ENCODE results near the gene CCDC142. TPM values are rescaled to one million over a fixed set of nuclear protein-coding genes. Genes with fewer than 3 reads are reported as not detected.
A peak's percentile ranks its signal among the peaks of the same experiment; 100 is the strongest.

The CCDC142 gene
- total RNA-seq, 1 donor from 2014 or later: 41.3 TPM

DNA sequence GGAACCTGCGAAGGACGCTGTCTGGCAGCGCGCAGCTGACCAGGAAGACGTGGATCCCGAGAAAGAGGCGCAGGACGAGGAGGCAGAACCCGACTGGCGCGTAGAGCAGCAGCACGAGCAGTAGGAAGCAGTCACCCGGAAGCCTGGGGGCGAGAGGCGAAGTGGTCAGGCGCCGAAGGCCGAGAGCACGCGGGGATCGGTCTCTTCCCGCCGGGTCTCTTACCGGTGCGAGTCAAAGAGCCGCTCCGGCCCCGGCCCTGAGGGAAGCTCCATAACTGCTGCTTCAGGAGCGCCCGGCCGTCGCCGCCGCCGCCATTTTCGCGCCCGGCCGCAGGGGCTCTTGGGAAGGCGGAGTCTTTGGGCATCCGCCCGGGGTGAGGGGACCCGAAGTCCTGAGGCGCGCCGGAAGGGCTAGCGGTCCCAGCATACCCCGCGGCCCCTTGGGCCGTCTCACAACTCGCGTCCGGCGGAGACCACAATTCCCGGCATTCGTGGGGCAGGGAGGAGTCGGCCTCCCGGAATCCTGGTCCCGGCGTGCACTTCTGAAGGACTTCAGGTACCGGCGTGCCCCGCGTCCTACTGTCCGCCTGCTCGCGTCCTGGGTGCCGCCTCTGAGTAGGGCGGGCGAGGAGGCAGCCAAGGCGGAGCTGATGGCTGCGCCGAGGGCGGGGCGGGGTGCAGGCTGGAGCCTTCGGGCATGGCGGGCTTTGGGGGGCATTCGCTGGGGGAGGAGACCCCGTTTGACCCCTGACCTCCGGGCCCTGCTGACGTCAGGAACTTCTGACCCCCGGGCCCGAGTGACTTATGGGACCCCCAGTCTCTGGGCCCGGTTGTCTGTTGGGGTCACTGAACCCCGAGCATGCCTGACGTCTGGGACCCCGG, 46.8 kb upstream of the CCDC142 start, which contains the start of the genes AUP1 and HTRA2:
Gene AUP1, minus strand, starts transcription at position 350 of the 882 bp plus-strand sequence. Its CDS starts 77 bp downstream, at position 273.
Gene HTRA2, plus strand, starts transcription at position 577 of the 882 bp plus-strand sequence. Its CDS starts 74 bp downstream, at position 651.
- Histone ChIP-seq H3K36me3 (peaks cover 0 to 25% of the 10 kb centered on the region in 2 donors), H3K4me1 (peaks cover 33% of the 10 kb centered on the region), H3K27ac (peak within 1 kb of the TSS; percentile 85), H3K27me3 (no peaks in the 10 kb centered on the region), H3K4me3 (peak within 1 kb of the TSS; percentile 87 to 88), H3K9me3 (no peaks in the 10 kb centered on the region)
- DNase-seq (ENCODE audit: extremely low spot score in 2 of 2): peak in 1 of 2 donors; percentile 99
- peak; percentile 97 for TF ChIP-seq POLR2AphosphoS5 (IDR thresholded peaks at IDR 0.05; ENCODE audit: insufficient read depth in 1 of 2, low read depth in 1 of 2)
- peak in 1 of 2 donors; percentile 64 for TF ChIP-seq POLR2A (IDR thresholded peaks at IDR 0.05)
- TF ChIP-seq, protein P1, sequence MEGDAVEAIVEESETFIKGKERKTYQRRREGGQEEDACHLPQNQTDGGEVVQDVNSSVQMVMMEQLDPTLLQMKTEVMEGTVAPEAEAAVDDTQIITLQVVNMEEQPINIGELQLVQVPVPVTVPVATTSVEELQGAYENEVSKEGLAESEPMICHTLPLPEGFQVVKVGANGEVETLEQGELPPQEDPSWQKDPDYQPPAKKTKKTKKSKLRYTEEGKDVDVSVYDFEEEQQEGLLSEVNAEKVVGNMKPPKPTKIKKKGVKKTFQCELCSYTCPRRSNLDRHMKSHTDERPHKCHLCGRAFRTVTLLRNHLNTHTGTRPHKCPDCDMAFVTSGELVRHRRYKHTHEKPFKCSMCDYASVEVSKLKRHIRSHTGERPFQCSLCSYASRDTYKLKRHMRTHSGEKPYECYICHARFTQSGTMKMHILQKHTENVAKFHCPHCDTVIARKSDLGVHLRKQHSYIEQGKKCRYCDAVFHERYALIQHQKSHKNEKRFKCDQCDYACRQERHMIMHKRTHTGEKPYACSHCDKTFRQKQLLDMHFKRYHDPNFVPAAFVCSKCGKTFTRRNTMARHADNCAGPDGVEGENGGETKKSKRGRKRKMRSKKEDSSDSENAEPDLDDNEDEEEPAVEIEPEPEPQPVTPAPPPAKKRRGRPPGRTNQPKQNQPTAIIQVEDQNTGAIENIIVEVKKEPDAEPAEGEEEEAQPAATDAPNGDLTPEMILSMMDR (IDR thresholded peaks at IDR 0.05): no peak
- intact Hi-C loops (cut with DNase I): loop anchor here (2.0 kb wide), 1 partner anchor 65 kb away; the partner anchor contains the start of gene MOGS

DNA sequence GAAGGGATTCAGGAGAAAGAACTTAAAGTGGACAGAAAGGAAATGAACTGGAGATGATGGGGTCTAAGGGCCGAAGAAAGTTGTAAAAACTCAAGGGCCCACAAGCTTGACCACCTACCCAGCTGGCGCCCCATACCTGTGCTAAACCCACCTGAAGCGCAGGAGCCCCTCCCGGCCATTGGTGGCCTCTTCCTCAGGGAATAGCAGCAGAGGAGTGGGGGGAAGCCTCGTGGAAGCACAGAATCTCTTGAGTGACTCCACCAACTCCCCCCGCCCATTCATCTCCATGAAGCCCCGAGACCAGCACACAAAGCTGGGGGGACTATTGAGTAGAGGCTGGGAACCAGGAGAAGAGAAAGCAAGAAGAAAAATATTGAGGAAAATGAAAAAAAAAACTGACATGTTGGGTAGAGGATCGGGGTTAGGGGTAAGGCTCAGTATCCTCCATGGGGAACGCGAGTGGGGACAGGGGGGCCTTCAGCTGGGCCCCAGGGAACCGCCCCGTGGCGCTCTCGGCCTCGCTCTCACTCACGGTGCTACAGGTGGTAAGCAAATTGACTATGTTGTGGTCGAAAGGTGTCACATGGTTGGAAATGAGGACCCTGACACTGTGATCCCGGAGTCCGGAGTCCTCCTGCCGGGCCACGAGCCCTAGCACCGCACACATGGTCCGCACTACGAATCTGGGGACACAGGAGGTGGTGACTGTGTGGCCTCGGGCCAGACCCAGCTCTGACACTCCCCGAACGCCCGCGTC, 46.0 kb upstream of the CCDC142 start:
- Histone ChIP-seq H3K4me1 (peaks cover 33% of the 10 kb centered on the region), H3K27ac (peak overlapping the region; percentile 85), H3K36me3 (peaks cover 0 to 25% of the 10 kb centered on the region in 2 donors), H3K27me3 (no peaks in the 10 kb centered on the region), H3K9me3 (no peaks in the 10 kb centered on the region), H3K4me3 (peak overlapping the region; percentile 87 to 88)
- DNase-seq (ENCODE audit: extremely low spot score in 2 of 2): no peak
- TF ChIP-seq POLR2AphosphoS5 (IDR thresholded peaks at IDR 0.05; ENCODE audit: insufficient read depth in 1 of 2, low read depth in 1 of 2) (no peak), POLR2A (IDR thresholded peaks at IDR 0.05) (no peak)
- TF ChIP-seq, protein P1 (IDR thresholded peaks at IDR 0.05): no peak
- intact Hi-C loops (cut with DNase I): loop anchor here (2.0 kb wide), 1 partner anchor 64 kb away; the partner anchor contains the start of gene MOGS

DNA sequence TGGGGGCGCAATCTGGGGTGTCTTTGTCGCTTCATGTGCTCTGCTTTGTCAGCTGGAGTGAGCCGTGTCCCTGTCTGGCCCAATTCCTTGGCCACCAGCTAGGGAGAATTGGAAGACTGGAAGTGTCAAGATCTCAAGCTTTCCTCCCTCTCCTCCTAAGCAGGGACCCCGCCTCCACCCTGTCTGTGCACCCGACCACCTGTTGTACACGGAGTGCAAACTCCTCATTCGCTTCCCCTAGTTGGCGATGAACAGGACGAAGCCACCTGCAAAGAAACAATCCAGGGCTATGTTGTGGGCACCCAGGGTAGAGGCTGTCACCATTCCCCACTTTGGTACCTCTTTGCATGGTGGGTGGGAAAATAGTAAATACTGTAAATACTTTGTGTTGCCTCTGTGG, 44.9 kb upstream of the CCDC142 start:
- Histone ChIP-seq H3K36me3 (peaks cover 0 to 21% of the 10 kb centered on the region in 2 donors), H3K9me3 (no peaks in the 10 kb centered on the region), H3K27me3 (no peaks in the 10 kb centered on the region), H3K4me1 (peaks cover 33% of the 10 kb centered on the region), H3K4me3 (no peak overlapping the region), H3K27ac (no peak overlapping the region)
- no peak for DNase-seq (ENCODE audit: extremely low spot score in 2 of 2)
- intact Hi-C loops (cut with DNase I): loop anchor here (2.0 kb wide), 1 partner anchor 63 kb away; the partner anchor contains the start of gene MOGS
- TF ChIP-seq, protein P1 (IDR thresholded peaks at IDR 0.05): no peak
- TF ChIP-seq POLR2A (IDR thresholded peaks at IDR 0.05) (no peak), POLR2AphosphoS5 (IDR thresholded peaks at IDR 0.05; ENCODE audit: insufficient read depth in 1 of 2, low read depth in 1 of 2) (no peak)

DNA sequence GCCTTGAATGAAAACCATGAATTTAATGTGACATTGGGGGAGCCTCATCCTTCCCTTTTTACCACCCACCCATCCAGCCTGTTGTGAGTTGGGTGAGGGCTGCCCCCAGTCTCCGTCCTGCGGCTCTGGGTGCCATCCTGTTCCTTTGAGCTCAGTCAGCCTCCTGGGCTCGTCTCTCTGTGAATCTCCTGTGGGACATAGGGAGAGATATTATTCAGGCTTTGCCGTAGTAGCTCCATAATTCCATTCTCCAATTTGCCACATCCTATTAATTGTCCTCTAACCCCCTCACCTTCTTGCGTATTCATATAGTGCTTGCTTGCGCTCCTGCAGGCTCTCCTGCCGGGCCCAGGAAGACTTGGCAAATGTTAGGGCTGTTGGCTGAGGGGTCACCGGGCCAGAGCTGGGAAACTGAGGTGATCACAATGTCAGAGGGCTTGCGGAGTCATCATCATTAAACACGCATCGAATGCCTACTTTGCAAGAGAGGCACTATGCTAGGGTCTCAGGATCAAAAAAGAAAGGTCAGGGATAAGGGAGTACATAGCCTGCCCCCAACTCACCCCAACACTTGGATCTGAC, 43.9 kb upstream of the CCDC142 start:
- Histone ChIP-seq H3K27me3 (no peaks in the 10 kb centered on the region), H3K4me3 (no peak overlapping the region), H3K4me1 (peaks cover 29% of the 10 kb centered on the region), H3K36me3 (peaks cover 0 to 21% of the 10 kb centered on the region in 2 donors), H3K9me3 (no peaks in the 10 kb centered on the region), H3K27ac (no peak overlapping the region)
- TF ChIP-seq POLR2AphosphoS5 (IDR thresholded peaks at IDR 0.05; ENCODE audit: insufficient read depth in 1 of 2, low read depth in 1 of 2) (no peak), POLR2A (IDR thresholded peaks at IDR 0.05) (no peak)
- TF ChIP-seq, protein P1 (IDR thresholded peaks at IDR 0.05): no peak
- no peak for DNase-seq (ENCODE audit: extremely low spot score in 2 of 2)
- intact Hi-C loops (cut with DNase I): no loop called here
